Lower leg skin (tissue), 4 donors: ENCODE measurements around the gene NKAIN4. TPM values are rescaled to one million over a fixed set of nuclear protein-coding genes. Genes with fewer than 3 reads are reported as not detected.

ENCODE experiments used
- DNase-seq, 2 donors: peaks; one replicate each; pipeline ENCODE4 v3.0.0-alpha.2; 2019; ENCODE audit warnings: low spot score in 2 of 2
- H3K4me3 ChIP-seq: fragments of 200-600 bp; sonication (generic); 2 replicates; pipeline ENCODE4 v1.5.1; 2017; ENCODE audit warnings: mild to moderate bottlenecking, low read depth; ENCODE audit not compliant: poor library complexity, severe bottlenecking
- CTCF ChIP-seq, 3 donors: fragments of 450-650 bp; IDR thresholded peaks; one replicate each; pipeline ENCODE4 v1.5.1; 2016; ENCODE audit warnings: antibody characterized with exemption in 3 of 3, mild to moderate bottlenecking in 3 of 3, moderate library complexity in 2 of 3
- POLR2A ChIP-seq, 2 donors: fragments of 450-650 bp; IDR thresholded peaks; one replicate each; pipeline ENCODE4 v1.6.1; 2016 to 2017; ENCODE audit warnings: antibody characterized with exemption in 2 of 2, mild to moderate bottlenecking in 1 of 2, moderate library complexity in 1 of 2
- WGBS, 2 donors: methylation state at CpG; one replicate each; pipeline ENCODE4 v1.1.5; 2018; 5-methylcytosine and 5-hydroxymethylcytosine counted together
- intact Hi-C: fragments of 100-400 bp; cut with DNase I; formaldehyde crosslinking; loops from one replicate; pipeline ENCODE4 v1.15.0; 2023; ENCODE audit warnings: low total_unique reads
- total RNA-seq, 4 donors: library from RNA; depleted of rRNA; stranded (reverse); fragments of >200 nt; gene quantifications; one replicate each; pipeline ENCODE4 v1.1.0, GENCODE V29; 2016

Gene NKAIN4
- total RNA-seq, 4 donors from 2014 or later, result 0.23 to 1.1 TPM; not detected in 2

GRCh38 chr20:63265891-63266515, 11.7 kb upstream of the NKAIN4 start:
- TF ChIP-seq POLR2A (IDR thresholded peaks at IDR 0.05), result no peak
- TF ChIP-seq CTCF (IDR thresholded peaks at IDR 0.05), result no peak
- intact Hi-C loops, result no loop called here
- DNase-seq, result no peak
- no peak overlapping the region for H3K4me3 ChIP-seq
- WGBS, 2 donors, result 64 to 67% methylated on average over 12 of the region's 12 CpGs

GRCh38 chr20:63264519-63264918, 10.3 kb upstream of the NKAIN4 start:
- no peak for DNase-seq
- no peak overlapping the region for H3K4me3 ChIP-seq
- TF ChIP-seq CTCF (IDR thresholded peaks at IDR 0.05), result no peak
- intact Hi-C loops, result no loop called here
- WGBS, 2 donors, result 41 to 43% methylated on average over 14 of the region's 14 CpGs

GRCh38 chr20:63264000-63264399, 9.7 kb upstream of the NKAIN4 start:
- no peak overlapping the region for H3K4me3 ChIP-seq
- intact Hi-C loops, result no loop called here
- no peak for TF ChIP-seq CTCF (IDR thresholded peaks at IDR 0.05)
- TF ChIP-seq POLR2A (IDR thresholded peaks at IDR 0.05), result no peak
- 86 to 95% methylated on average over 4 to 10 of the region's 10 CpGs for WGBS, 2 donors
- DNase-seq, result no peak

- no peak for TF ChIP-seq POLR2A (IDR thresholded peaks at IDR 0.05)
- no peak for TF ChIP-seq CTCF (IDR thresholded peaks at IDR 0.05)
- H3K4me3 ChIP-seq, result no peak overlapping the region
- WGBS, 2 donors, result 79 to 83% methylated on average over 9 of the region's 9 CpGs
- DNase-seq, result no peak
- intact Hi-C loops, result no loop called here
Measured at GRCh38 chr20:63262836-63263235, 8.6 kb upstream of the NKAIN4 start.

GRCh38 chr20:63261795-63262528, 7.7 kb upstream of the NKAIN4 start:
- no peak for DNase-seq
- intact Hi-C loops, result no loop called here
- H3K4me3 ChIP-seq, result no peak overlapping the region
- TF ChIP-seq CTCF (IDR thresholded peaks at IDR 0.05) (no peak), POLR2A (IDR thresholded peaks at IDR 0.05) (no peak)
- WGBS, 2 donors, result 44 to 47% methylated on average over 28 to 30 of the region's 30 CpGs
